ENCODE data around the gene GOLGA2.

Gene GOLGA2

GRCh38 chr9:128292009-128292408, 16.2 kb upstream of the GOLGA2 start:
- H3F3A ChIP-seq (ENCODE audit: low read depth), result no peaks in the 10 kb centered on the region

GRCh38 chr9:128288273-128289004, 12.6 kb upstream of the GOLGA2 start:
- no peak overlapping the region for H2AFZ ChIP-seq (ENCODE audit: low read length)
- no peak overlapping the region for H3K9ac ChIP-seq (ENCODE audit: low read depth, low read length, poor library complexity, severe bottlenecking)
- H3K4me3 ChIP-seq (ENCODE audit: low read length, poor library complexity, severe bottlenecking), result no peak overlapping the region
- no peaks in the 10 kb centered on the region for H3K27me3 ChIP-seq (ENCODE audit: insufficient read depth, low read length, poor library complexity, severe bottlenecking)
- no peaks in the 10 kb centered on the region for H3K79me2 ChIP-seq (ENCODE audit: insufficient read depth, low read length)
- no peaks in the 10 kb centered on the region for H3K9me3 ChIP-seq (ENCODE audit: insufficient read depth, low read depth, low read length)
- TF ChIP-seq CTCF (conservative IDR thresholded peaks at IDR 0.05; ENCODE audit: low read length), result no peak
- TF ChIP-seq EZH2phosphoT487 (IDR thresholded peaks at IDR 0.05; ENCODE audit: borderline replicate concordance), result no peak
- peaks cover 4% of the 10 kb centered on the region for H3K4me1 ChIP-seq (ENCODE audit: insufficient read depth, low read length, poor library complexity, severe bottlenecking)
- no peaks in the 10 kb centered on the region for H4K20me1 ChIP-seq (ENCODE audit: insufficient read depth, low read length, poor library complexity, severe bottlenecking)
- H3K4me2 ChIP-seq (ENCODE audit: low read depth, low read length, poor library complexity, severe bottlenecking), result no peak overlapping the region
- no peaks in the 10 kb centered on the region for H3K9me2 ChIP-seq (replicated peaks; ENCODE audit: low read depth, low read length)
- H3F3A ChIP-seq (ENCODE audit: low read depth), result no peaks in the 10 kb centered on the region
- H3K36me3 ChIP-seq (ENCODE audit: insufficient read depth, low read length), result no peaks in the 10 kb centered on the region

More at GRCh38 chr9:128292009-128292408, 16.2 kb upstream of the GOLGA2 start:
- no peak for TF ChIP-seq CTCF (conservative IDR thresholded peaks at IDR 0.05; ENCODE audit: low read length)
- no peak for TF ChIP-seq EZH2phosphoT487 (IDR thresholded peaks at IDR 0.05; ENCODE audit: borderline replicate concordance)
- peaks cover 4% of the 10 kb centered on the region for H3K4me1 ChIP-seq (ENCODE audit: insufficient read depth, low read length, poor library complexity, severe bottlenecking)
- no peak overlapping the region for H2AFZ ChIP-seq (ENCODE audit: low read length)
- H3K9me2 ChIP-seq (replicated peaks; ENCODE audit: low read depth, low read length), result no peaks in the 10 kb centered on the region
- H3K4me3 ChIP-seq (ENCODE audit: low read length, poor library complexity, severe bottlenecking), result no peak overlapping the region
- no peaks in the 10 kb centered on the region for H3K36me3 ChIP-seq (ENCODE audit: insufficient read depth, low read length)
- H3K27me3 ChIP-seq (ENCODE audit: insufficient read depth, low read length, poor library complexity, severe bottlenecking), result no peaks in the 10 kb centered on the region
- H3K9me3 ChIP-seq (ENCODE audit: insufficient read depth, low read depth, low read length), result no peaks in the 10 kb centered on the region
- H3K9ac ChIP-seq (ENCODE audit: low read depth, low read length, poor library complexity, severe bottlenecking), result no peak overlapping the region
- H3K4me2 ChIP-seq (ENCODE audit: low read depth, low read length, poor library complexity, severe bottlenecking), result no peak overlapping the region
- no peaks in the 10 kb centered on the region for H3K79me2 ChIP-seq (ENCODE audit: insufficient read depth, low read length)
- no peaks in the 10 kb centered on the region for H4K20me1 ChIP-seq (ENCODE audit: insufficient read depth, low read length, poor library complexity, severe bottlenecking)

- Histone ChIP-seq H3K9me2 (replicated peaks; ENCODE audit: low read depth, low read length) (no peaks in the 10 kb centered on the region), H3K9ac (ENCODE audit: low read depth, low read length, poor library complexity, severe bottlenecking) (no peak overlapping the region), H3K4me2 (ENCODE audit: low read depth, low read length, poor library complexity, severe bottlenecking) (no peak overlapping the region), H3K4me3 (ENCODE audit: low read length, poor library complexity, severe bottlenecking) (no peak overlapping the region), H3K79me2 (ENCODE audit: insufficient read depth, low read length) (no peaks in the 10 kb centered on the region), H3K4me1 (ENCODE audit: insufficient read depth, low read length, poor library complexity, severe bottlenecking) (peaks cover 4% of the 10 kb centered on the region), H2AFZ (ENCODE audit: low read length) (no peak overlapping the region), H3K9me3 (ENCODE audit: insufficient read depth, low read depth, low read length) (no peaks in the 10 kb centered on the region), H3F3A (ENCODE audit: low read depth) (no peaks in the 10 kb centered on the region), H3K27me3 (ENCODE audit: insufficient read depth, low read length, poor library complexity, severe bottlenecking) (no peaks in the 10 kb centered on the region), H4K20me1 (ENCODE audit: insufficient read depth, low read length, poor library complexity, severe bottlenecking) (no peaks in the 10 kb centered on the region), H3K36me3 (ENCODE audit: insufficient read depth, low read length) (no peaks in the 10 kb centered on the region)
- TF ChIP-seq CTCF (conservative IDR thresholded peaks at IDR 0.05; ENCODE audit: low read length), result no peak
Observed at GRCh38 chr9:128286440-128286839, 10.6 kb upstream of the GOLGA2 start.
